Smooth muscle cell (in vitro differentiated cells): Measurements from ENCODE around the gene MED13L. TPM values are rescaled to one million over a fixed set of nuclear protein-coding genes. Genes with fewer than 3 reads are reported as not detected.
"Not testable (repeated sequence)": the region's sequence is repeated elsewhere in the genome, so short reads cannot be mapped to it uniquely, and the experiment has no call there.

Experiments
- DNase-seq: peaks from one replicate; lab custom pipeline; 2025; ENCODE audit not compliant: unreplicated experiment; lab: John Stamatoyannopoulos, UW
- H2AFZ ChIP-seq: fragments of 200-600 bp; sonication (generic); 2 replicates; pipeline ENCODE4 v1.6.0; 2016; ENCODE audit warnings: antibody characterized with exemption, low read depth, mild to moderate bottlenecking
- H3F3A ChIP-seq: fragments of 200-600 bp; sonication (generic); 2 replicates; pipeline ENCODE4 v1.6.0; 2017; ENCODE audit warnings: antibody characterized with exemption, low read depth
- H3K27ac ChIP-seq: fragments of 200-600 bp; sonication (generic); 2 replicates; pipeline ENCODE4 v1.5.1; 2016; ENCODE audit warnings: low read depth, mild to moderate bottlenecking
- H3K27me3 ChIP-seq: fragments of 200-600 bp; sonication (generic); 2 replicates; pipeline ENCODE4 v1.6.1; 2016; ENCODE audit warnings: low read depth, mild to moderate bottlenecking
- H3K36me3 ChIP-seq: fragments of 200-600 bp; sonication (generic); 2 replicates; pipeline ENCODE4 v1.5.1; 2016; ENCODE audit warnings: low read depth
- H3K4me1 ChIP-seq: fragments of 200-600 bp; sonication (generic); 2 replicates; pipeline ENCODE4 v1.5.1; 2016; ENCODE audit warnings: low read depth
- H3K4me2 ChIP-seq: fragments of 200-600 bp; sonication (generic); 2 replicates; pipeline ENCODE4 v1.6.0; 2016; ENCODE audit warnings: mild to moderate bottlenecking
- H3K4me3 ChIP-seq: fragments of 200-600 bp; sonication (generic); 2 replicates; pipeline ENCODE4 v1.5.1; 2016; ENCODE audit warnings: mild to moderate bottlenecking
- H3K79me2 ChIP-seq: fragments of 200-600 bp; sonication (generic); 2 replicates; pipeline ENCODE4 v1.6.0; 2016; ENCODE audit warnings: low read depth, mild to moderate bottlenecking
- H3K9ac ChIP-seq: fragments of 200-600 bp; sonication (generic); 2 replicates; pipeline ENCODE4 v1.6.0; 2016; ENCODE audit warnings: low read depth
- H3K9me3 ChIP-seq: fragments of 200-600 bp; sonication (generic); replicated peaks from 2 replicates; pipeline ENCODE4 v1.5.1; 2016; ENCODE audit warnings: low read depth
- H4K20me1 ChIP-seq: fragments of 200-600 bp; sonication (generic); 2 replicates; pipeline ENCODE4 v1.6.0; 2016; ENCODE audit warnings: low read depth
- CTCF ChIP-seq: fragments of 200-600 bp; sonication (generic); IDR thresholded peaks from 2 replicates; pipeline ENCODE4 v1.5.1; 2017; ENCODE audit warnings: borderline replicate concordance, mild to moderate bottlenecking, antibody characterized with exemption; ENCODE audit not compliant: insufficient read depth, poor library complexity, severe bottlenecking
- WGBS: methylation state at CpG from one replicate; pipeline ENCODE4 v1.1.7; 2016; ENCODE audit warnings: low lambda C conversion rate; 5-methylcytosine and 5-hydroxymethylcytosine counted together
- polyA plus RNA-seq: library from polyadenylated mRNA; unstranded; fragments of >200 nt; fragmentation: Nextera tagmentation; extraction: Ambion mirVana; gene quantifications from 2 replicates; pipeline ENCODE4 v1.2.1, GENCODE V29; 2016
- total RNA-seq: library from RNA; depleted of rRNA; stranded (reverse); fragments of >200 nt; gene quantifications from 2 replicates; pipeline ENCODE4 v1.2.3, GENCODE V29; 2014

MED13L gene
- total and polyA plus RNA-seq, 2 experiments from 2014 or later, result 13.2 to 74.3 TPM

GRCh38 chr12:116291218-116291617, 13.7 kb upstream of the MED13L start:
- H3F3A ChIP-seq, result peaks cover 3% of the 10 kb centered on the region

DNA sequence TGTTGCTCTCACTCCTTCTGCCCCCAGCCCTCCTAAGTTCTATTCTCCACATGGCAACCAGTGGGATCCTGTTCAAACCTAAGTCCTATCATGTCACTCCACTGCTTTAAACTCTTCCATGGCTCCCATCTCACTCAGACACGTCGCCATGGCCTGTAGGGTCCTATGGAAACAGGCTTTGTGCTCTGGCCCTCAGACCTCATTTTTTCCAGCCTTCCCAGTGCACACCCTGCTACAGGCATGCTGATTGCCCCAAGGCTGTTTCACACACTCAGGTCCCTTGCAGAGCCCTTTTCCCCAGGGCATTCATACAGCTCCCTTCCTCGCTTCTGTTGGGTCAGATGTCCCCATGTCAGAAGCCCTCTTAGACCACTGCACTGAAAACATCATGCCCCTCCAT, 11.2 kb upstream of the MED13L start:
- 84% methylated on average over 3 of the region's 3 CpGs for WGBS
- no peak for TF ChIP-seq CTCF
- Histone ChIP-seq H4K20me1 (no peaks in the 10 kb centered on the region), H3K9me3 (no peaks in the 10 kb centered on the region), H3F3A (no peaks in the 10 kb centered on the region), H3K4me2 (no peak overlapping the region), H2AFZ (no peak overlapping the region), H3K4me3 (no peak overlapping the region), H3K79me2 (no peaks in the 10 kb centered on the region), H3K9ac (no peak overlapping the region), H3K4me1 (no peaks in the 10 kb centered on the region), H3K27me3 (no peaks in the 10 kb centered on the region), H3K27ac (no peak overlapping the region), H3K36me3 (no peaks in the 10 kb centered on the region)
- no peak for DNase-seq

More at GRCh38 chr12:116291218-116291617, 13.7 kb upstream of the MED13L start:
- H3K4me1 ChIP-seq, result peaks cover 14% of the 10 kb centered on the region
- 94% methylated on average over 3 of the region's 3 CpGs for WGBS
- H3K4me2 ChIP-seq, result no peak overlapping the region
- no peak overlapping the region for H2AFZ ChIP-seq
- no peak overlapping the region for H3K27ac ChIP-seq
- no peaks in the 10 kb centered on the region for H3K9me3 ChIP-seq
- no peak overlapping the region for H3K9ac ChIP-seq
- no peaks in the 10 kb centered on the region for H3K79me2 ChIP-seq
- H3K4me3 ChIP-seq, result no peak overlapping the region
- H4K20me1 ChIP-seq, result no peaks in the 10 kb centered on the region
- no peaks in the 10 kb centered on the region for H3K27me3 ChIP-seq
- no peak for DNase-seq
- no peaks in the 10 kb centered on the region for H3K36me3 ChIP-seq
- TF ChIP-seq CTCF, result no peak

DNA sequence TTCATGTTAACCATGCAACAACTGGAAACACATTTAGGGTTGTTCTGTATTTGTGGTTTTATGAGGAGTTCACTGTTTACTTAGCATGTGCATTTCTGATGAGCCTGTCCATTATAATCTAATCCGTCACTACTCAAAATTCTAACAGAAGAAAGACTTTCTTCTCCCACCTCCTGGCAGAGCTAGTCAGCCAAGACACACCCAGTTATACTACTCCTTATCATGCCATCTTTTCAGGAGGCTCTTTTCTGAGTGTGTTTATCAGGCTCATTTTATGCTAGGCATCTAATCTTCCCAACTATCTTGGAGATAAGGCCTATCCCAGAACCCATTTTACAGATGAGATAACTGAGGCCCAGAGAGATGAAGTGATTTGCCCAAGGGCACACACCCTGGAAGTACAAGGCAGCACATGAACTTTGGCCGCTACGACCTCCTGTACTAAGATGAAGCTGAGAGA, 10.4 kb upstream of the MED13L start:
- H3K9me3 ChIP-seq, result no peaks in the 10 kb centered on the region
- 93% methylated on average over 3 of the region's 3 CpGs for WGBS
- H3K79me2 ChIP-seq, result no peaks in the 10 kb centered on the region
- H3K9ac ChIP-seq, result no peak overlapping the region
- no peaks in the 10 kb centered on the region for H3K36me3 ChIP-seq
- no peaks in the 10 kb centered on the region for H3K27me3 ChIP-seq
- no peaks in the 10 kb centered on the region for H4K20me1 ChIP-seq
- no peak overlapping the region for H2AFZ ChIP-seq
- no peaks in the 10 kb centered on the region for H3F3A ChIP-seq
- no peak for TF ChIP-seq CTCF
- no peak overlapping the region for H3K27ac ChIP-seq
- peaks cover under 1% of the 10 kb centered on the region for H3K4me1 ChIP-seq
- no peak overlapping the region for H3K4me3 ChIP-seq
- DNase-seq, result no peak
- no peak overlapping the region for H3K4me2 ChIP-seq

GRCh38 chr12:116284396-116284795, 6.9 kb upstream of the MED13L start:
- Histone ChIP-seq H3K4me3 (no peak overlapping the region), H3K4me2 (no peak overlapping the region), H3K27ac (no peak overlapping the region), H2AFZ (no peak overlapping the region), H4K20me1 (no peaks in the 10 kb centered on the region), H3F3A (no peaks in the 10 kb centered on the region), H3K79me2 (no peaks in the 10 kb centered on the region), H3K4me1 (peaks cover 11% of the 10 kb centered on the region), H3K9me3 (no peaks in the 10 kb centered on the region), H3K9ac (no peak overlapping the region), H3K27me3 (no peaks in the 10 kb centered on the region), H3K36me3 (no peaks in the 10 kb centered on the region)
- no peak for TF ChIP-seq CTCF
- DNase-seq, result no peak
- WGBS, result 94% methylated on average over 5 of the region's 5 CpGs

- H3K4me1 ChIP-seq, result peaks cover 11% of the 10 kb centered on the region
- H3K4me2 ChIP-seq, H3K9me3 ChIP-seq, H3K27me3 ChIP-seq, H3F3A ChIP-seq, DNase-seq, H3K36me3 ChIP-seq, H3K9ac ChIP-seq, H3K79me2 ChIP-seq, H4K20me1 ChIP-seq, H3K4me3 ChIP-seq, H2AFZ ChIP-seq, H3K27ac ChIP-seq: not testable (repeated sequence)
- WGBS, result 93% methylated on average over 8 of the region's 8 CpGs
Measured at GRCh38 chr12:116283881-116284280, 6.4 kb upstream of the MED13L start.
